WTC11 (cell line): ENCODE results near the gene ADORA2B.
"Not testable (repeated sequence)": the region's sequence is repeated elsewhere in the genome, so short reads cannot be mapped to it uniquely, and the experiment has no call there.

Experiments
- RORB ChIP-seq: fragments of 250-450 bp; sonication (Bioruptor Pico); IDR thresholded peaks from 2 replicates; pipeline ENCODE4 v1.9.0; 2021; ENCODE audit warnings: mild to moderate bottlenecking
- SMAD4 ChIP-seq: sonication (generic); formaldehyde crosslinking; IDR thresholded peaks from 2 replicates; pipeline ENCODE4 v1.8.0; 2022; ENCODE audit warnings: mild to moderate bottlenecking, missing genetic modification reagents
- TEAD4 ChIP-seq: sonication (generic); formaldehyde crosslinking; IDR thresholded peaks from 2 replicates; pipeline ENCODE4 v1.8.0; 2022; ENCODE audit warnings: mild to moderate bottlenecking, missing genetic modification reagents
- TF ChIP-seq, protein P1 (sequence below): fragments of 200-600 bp; IDR thresholded peaks from 2 replicates; pipeline ENCODE4 v1.8.0; 2022; ENCODE audit warnings: antibody characterized with exemption

DNA sequence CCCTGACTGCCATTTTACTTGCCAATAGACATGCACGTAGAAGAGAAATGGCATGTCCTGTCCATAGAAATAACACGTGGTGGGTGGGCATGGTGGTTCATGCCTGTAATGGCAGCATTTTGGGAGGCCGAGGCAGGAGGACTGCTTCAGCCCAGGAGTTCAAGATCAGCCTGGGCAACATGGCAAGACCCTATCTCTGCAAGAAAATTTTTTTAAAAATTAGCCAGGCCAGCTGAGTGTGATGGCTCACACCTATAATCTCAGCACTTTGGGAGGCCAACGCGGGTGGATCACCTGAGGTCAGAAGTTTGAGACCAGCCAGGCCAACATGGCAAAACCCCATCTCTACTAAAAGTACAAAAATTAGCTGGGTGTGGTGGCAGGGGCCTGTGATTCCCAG, 33.2 kb upstream of the ADORA2B start:
- TF ChIP-seq, protein P1, sequence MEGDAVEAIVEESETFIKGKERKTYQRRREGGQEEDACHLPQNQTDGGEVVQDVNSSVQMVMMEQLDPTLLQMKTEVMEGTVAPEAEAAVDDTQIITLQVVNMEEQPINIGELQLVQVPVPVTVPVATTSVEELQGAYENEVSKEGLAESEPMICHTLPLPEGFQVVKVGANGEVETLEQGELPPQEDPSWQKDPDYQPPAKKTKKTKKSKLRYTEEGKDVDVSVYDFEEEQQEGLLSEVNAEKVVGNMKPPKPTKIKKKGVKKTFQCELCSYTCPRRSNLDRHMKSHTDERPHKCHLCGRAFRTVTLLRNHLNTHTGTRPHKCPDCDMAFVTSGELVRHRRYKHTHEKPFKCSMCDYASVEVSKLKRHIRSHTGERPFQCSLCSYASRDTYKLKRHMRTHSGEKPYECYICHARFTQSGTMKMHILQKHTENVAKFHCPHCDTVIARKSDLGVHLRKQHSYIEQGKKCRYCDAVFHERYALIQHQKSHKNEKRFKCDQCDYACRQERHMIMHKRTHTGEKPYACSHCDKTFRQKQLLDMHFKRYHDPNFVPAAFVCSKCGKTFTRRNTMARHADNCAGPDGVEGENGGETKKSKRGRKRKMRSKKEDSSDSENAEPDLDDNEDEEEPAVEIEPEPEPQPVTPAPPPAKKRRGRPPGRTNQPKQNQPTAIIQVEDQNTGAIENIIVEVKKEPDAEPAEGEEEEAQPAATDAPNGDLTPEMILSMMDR = not testable (repeated sequence)
- TF ChIP-seq TEAD4 (CRISPR knock-in tag); RORB; SMAD4 (CRISPR knock-in tag): not testable (repeated sequence)
